ENCODE measurements around the gene IL15RA.

IL15RA gene

GRCh38 chr10:6012121-6012905 is 35.0 kb upstream of the IL15RA start:
- no peak overlapping the region for H4K91ac ChIP-seq (ENCODE audit: low read length)
- H2BK12ac ChIP-seq (ENCODE audit: low read length in 2 of 2), result no peak overlapping the region
- H3K4me2 ChIP-seq (ENCODE audit: low read length, poor library complexity, severe bottlenecking), result no peak overlapping the region
- H3K4me1 ChIP-seq (ENCODE audit: control insufficient read depth, insufficient read depth, low read depth, low read length), result no peaks in the 10 kb centered on the region
- H4K8ac ChIP-seq (ENCODE audit: low read length), result no peak overlapping the region
- H2BK5ac ChIP-seq (ENCODE audit: low read depth, low read length, poor library complexity, severe bottlenecking), result no peak overlapping the region
- H2BK120ac ChIP-seq (ENCODE audit: low read depth, low read length), result no peak overlapping the region
- peaks cover 4 to 7% of the 10 kb centered on the region in 2 experiments for H3K27me3 ChIP-seq (ENCODE audit: control insufficient read depth in 1 of 2, insufficient read depth in 1 of 2, low read length in 2 of 2)
- DNase-seq, result no peak
- no peak overlapping the region for H3K14ac ChIP-seq (ENCODE audit: low read length in 2 of 2)
- H3K9ac ChIP-seq (ENCODE audit: low read length), result no peak overlapping the region
- H3K4ac ChIP-seq (ENCODE audit: low read depth in 1 of 2, low read length in 2 of 2), result no peak overlapping the region
- H2BK15ac ChIP-seq (ENCODE audit: low read depth, poor library complexity, severe bottlenecking), result no peak overlapping the region
- H3K4me3 ChIP-seq (ENCODE audit: insufficient read depth in 1 of 2, low read depth in 1 of 2, low read length in 2 of 2), result no peak overlapping the region
- 87% methylated on average over 14 of the region's 15 CpGs for WGBS
- H3K79me1 ChIP-seq (replicated peaks; ENCODE audit: low read length, poor library complexity, severe bottlenecking), result no peaks in the 10 kb centered on the region
- H3K36me3 ChIP-seq (ENCODE audit: control insufficient read depth in 1 of 2, insufficient read depth in 2 of 2, low read depth in 1 of 2, low read length in 2 of 2), result no peaks in the 10 kb centered on the region
- H2AFZ ChIP-seq (ENCODE audit: low read depth, low read length), result no peak overlapping the region
- no peak overlapping the region for H2AK5ac ChIP-seq (ENCODE audit: low read length, severe bottlenecking)
- H3K9me3 ChIP-seq (ENCODE audit: control insufficient read depth, low read length), result peaks cover 4% of the 10 kb centered on the region
- no peak overlapping the region for H3K23ac ChIP-seq (ENCODE audit: low read length in 2 of 2)
- no peak overlapping the region for H3K18ac ChIP-seq (ENCODE audit: low read depth in 1 of 2, low read length in 2 of 2)
- no peak overlapping the region for H3K27ac ChIP-seq (ENCODE audit: low read length, poor library complexity, severe bottlenecking)

GRCh38 chr10:6011558-6011957 is 34.2 kb upstream of the IL15RA start:
- Histone ChIP-seq H3K4ac (ENCODE audit: low read depth in 1 of 2, low read length in 2 of 2) (no peak overlapping the region), H3K36me3 (ENCODE audit: control insufficient read depth in 1 of 2, insufficient read depth in 2 of 2, low read depth in 1 of 2, low read length in 2 of 2) (no peaks in the 10 kb centered on the region), H3K4me3 (ENCODE audit: insufficient read depth in 1 of 2, low read depth in 1 of 2, low read length in 2 of 2) (no peak overlapping the region), H3K27me3 (ENCODE audit: control insufficient read depth in 1 of 2, insufficient read depth in 1 of 2, low read length in 2 of 2) (peaks cover 4 to 7% of the 10 kb centered on the region in 2 experiments), H4K8ac (ENCODE audit: low read length) (no peak overlapping the region), H3K9me3 (ENCODE audit: control insufficient read depth, low read length) (peaks cover 12% of the 10 kb centered on the region), H3K4me1 (ENCODE audit: control insufficient read depth, insufficient read depth, low read depth, low read length) (no peaks in the 10 kb centered on the region), H3K23ac (ENCODE audit: low read length in 2 of 2) (no peak overlapping the region), H3K9ac (ENCODE audit: low read length) (no peak overlapping the region), H3K4me2 (ENCODE audit: low read length, poor library complexity, severe bottlenecking) (no peak overlapping the region), H3K27ac (ENCODE audit: low read length, poor library complexity, severe bottlenecking) (no peak overlapping the region), H2BK12ac (ENCODE audit: low read length in 2 of 2) (no peak overlapping the region), H2BK5ac (ENCODE audit: low read depth, low read length, poor library complexity, severe bottlenecking) (no peak overlapping the region), H3K79me1 (replicated peaks; ENCODE audit: low read length, poor library complexity, severe bottlenecking) (no peaks in the 10 kb centered on the region), H2AFZ (ENCODE audit: low read depth, low read length) (no peak overlapping the region), H4K91ac (ENCODE audit: low read length) (no peak overlapping the region), H2BK15ac (ENCODE audit: low read depth, poor library complexity, severe bottlenecking) (no peak overlapping the region), H2BK120ac (ENCODE audit: low read depth, low read length) (no peak overlapping the region), H3K14ac (ENCODE audit: low read length in 2 of 2) (no peak overlapping the region), H2AK5ac (ENCODE audit: low read length, severe bottlenecking) (no peak overlapping the region), H3K18ac (ENCODE audit: low read depth in 1 of 2, low read length in 2 of 2) (no peak overlapping the region)
- no peak for DNase-seq
- 91% methylated on average over 8 of the region's 8 CpGs for WGBS

GRCh38 chr10:6010569-6010968 is 33.2 kb upstream of the IL15RA start:
- Histone ChIP-seq H3K9ac (ENCODE audit: low read length) (no peak overlapping the region), H2BK12ac (ENCODE audit: low read length in 2 of 2) (no peak overlapping the region), H2BK5ac (ENCODE audit: low read depth, low read length, poor library complexity, severe bottlenecking) (no peak overlapping the region), H2BK15ac (ENCODE audit: low read depth, poor library complexity, severe bottlenecking) (no peak overlapping the region), H3K36me3 (ENCODE audit: control insufficient read depth in 1 of 2, insufficient read depth in 2 of 2, low read depth in 1 of 2, low read length in 2 of 2) (no peaks in the 10 kb centered on the region), H3K23ac (ENCODE audit: low read length in 2 of 2) (no peak overlapping the region), H2BK120ac (ENCODE audit: low read depth, low read length) (no peak overlapping the region), H3K79me1 (replicated peaks; ENCODE audit: low read length, poor library complexity, severe bottlenecking) (no peaks in the 10 kb centered on the region), H3K27me3 (ENCODE audit: control insufficient read depth in 1 of 2, insufficient read depth in 1 of 2, low read length in 2 of 2) (peaks cover 0 to 1% of the 10 kb centered on the region in 2 experiments), H3K4me1 (ENCODE audit: control insufficient read depth, insufficient read depth, low read depth, low read length) (no peaks in the 10 kb centered on the region), H3K14ac (ENCODE audit: low read length in 2 of 2) (no peak overlapping the region), H3K9me3 (ENCODE audit: control insufficient read depth, low read length) (peaks cover 13% of the 10 kb centered on the region), H4K91ac (ENCODE audit: low read length) (no peak overlapping the region), H2AK5ac (ENCODE audit: low read length, severe bottlenecking) (no peak overlapping the region), H2AFZ (ENCODE audit: low read depth, low read length) (no peak overlapping the region), H3K18ac (ENCODE audit: low read depth in 1 of 2, low read length in 2 of 2) (no peak overlapping the region), H4K8ac (ENCODE audit: low read length) (no peak overlapping the region), H3K4me2 (ENCODE audit: low read length, poor library complexity, severe bottlenecking) (no peak overlapping the region), H3K27ac (ENCODE audit: low read length, poor library complexity, severe bottlenecking) (no peak overlapping the region), H3K4ac (ENCODE audit: low read depth in 1 of 2, low read length in 2 of 2) (no peak overlapping the region), H3K4me3 (ENCODE audit: insufficient read depth in 1 of 2, low read depth in 1 of 2, low read length in 2 of 2) (no peak overlapping the region)
- no CpG with 5 or more reads among the region's 3 CpGs for WGBS
- DNase-seq, result no peak

- no peak overlapping the region for H3K4me2 ChIP-seq (ENCODE audit: low read length, poor library complexity, severe bottlenecking)
- no peak overlapping the region for H2BK5ac ChIP-seq (ENCODE audit: low read depth, low read length, poor library complexity, severe bottlenecking)
- H3K36me3 ChIP-seq (ENCODE audit: control insufficient read depth in 1 of 2, insufficient read depth in 2 of 2, low read depth in 1 of 2, low read length in 2 of 2), result no peaks in the 10 kb centered on the region
- no peak overlapping the region for H2BK120ac ChIP-seq (ENCODE audit: low read depth, low read length)
- no peak overlapping the region for H3K18ac ChIP-seq (ENCODE audit: low read depth in 1 of 2, low read length in 2 of 2)
- no peak overlapping the region for H2AFZ ChIP-seq (ENCODE audit: low read depth, low read length)
- no peaks in the 10 kb centered on the region for H3K27me3 ChIP-seq (ENCODE audit: control insufficient read depth in 1 of 2, insufficient read depth in 1 of 2, low read length in 2 of 2)
- H3K4me3 ChIP-seq (ENCODE audit: insufficient read depth in 1 of 2, low read depth in 1 of 2, low read length in 2 of 2), result no peak overlapping the region
- H3K4ac ChIP-seq (ENCODE audit: low read depth in 1 of 2, low read length in 2 of 2), result no peak overlapping the region
- 91% methylated on average over 3 of the region's 4 CpGs for WGBS
- H4K8ac ChIP-seq (ENCODE audit: low read length), result no peak overlapping the region
- no peak overlapping the region for H2AK5ac ChIP-seq (ENCODE audit: low read length, severe bottlenecking)
- H3K27ac ChIP-seq (ENCODE audit: low read length, poor library complexity, severe bottlenecking), result no peak overlapping the region
- no peak overlapping the region for H3K9ac ChIP-seq (ENCODE audit: low read length)
- no peak overlapping the region for H3K23ac ChIP-seq (ENCODE audit: low read length in 2 of 2)
- no peak overlapping the region for H2BK12ac ChIP-seq (ENCODE audit: low read length in 2 of 2)
- H2BK15ac ChIP-seq (ENCODE audit: low read depth, poor library complexity, severe bottlenecking), result no peak overlapping the region
- no peak overlapping the region for H4K91ac ChIP-seq (ENCODE audit: low read length)
- H3K14ac ChIP-seq (ENCODE audit: low read length in 2 of 2), result no peak overlapping the region
- H3K9me3 ChIP-seq (ENCODE audit: control insufficient read depth, low read length), result peaks cover 13% of the 10 kb centered on the region
- no peaks in the 10 kb centered on the region for H3K4me1 ChIP-seq (ENCODE audit: control insufficient read depth, insufficient read depth, low read depth, low read length)
- no peak for DNase-seq
- no peaks in the 10 kb centered on the region for H3K79me1 ChIP-seq (replicated peaks; ENCODE audit: low read length, poor library complexity, severe bottlenecking)
Observed at GRCh38 chr10:6009961-6010360, 32.6 kb upstream of the IL15RA start.

Measured in mesenchymal stem cell (in vitro differentiated cells and primary cell).